ENCODE data around the gene SIRT6.
A peak's percentile ranks its signal among the peaks of the same experiment; 100 is the strongest.

Gene SIRT6

DNA sequence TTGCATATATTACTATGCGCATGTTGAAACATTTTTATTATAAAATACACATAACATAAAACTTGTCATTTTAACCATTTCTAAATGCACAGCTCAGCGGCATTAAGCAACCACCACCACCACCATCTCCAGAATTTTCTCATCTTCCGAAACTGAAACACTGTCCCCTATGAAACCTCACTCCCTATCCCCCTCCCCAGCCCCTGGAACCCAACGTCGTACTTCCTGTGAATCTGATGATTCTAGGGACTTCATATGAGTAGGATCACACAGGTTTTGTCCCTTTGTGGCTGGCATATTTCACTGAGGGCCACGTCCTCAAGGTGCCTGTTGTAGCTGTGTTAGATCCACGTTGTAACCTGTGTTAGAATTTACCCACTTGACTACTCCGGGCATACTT lies 57.7 kb downstream of the SIRT6 start:
- Histone ChIP-seq H3K4me1 (ENCODE audit: control insufficient read depth in 1 of 2, insufficient read depth in 2 of 2, low read length in 2 of 2) (peaks cover 7 to 30% of the 10 kb centered on the region in 2 donors), H3K27me3 (ENCODE audit: low read depth, low read length) (no peaks in the 10 kb centered on the region), H3K4me3 (ENCODE audit: low read depth in 1 of 2, low read length in 2 of 2) (peak overlapping the region; percentile 52 to 62), H3K9me3 (ENCODE audit: control insufficient read depth in 1 of 2, low read length in 2 of 2) (no peaks in the 10 kb centered on the region), H3K36me3 (ENCODE audit: control insufficient read depth in 1 of 2, insufficient read depth in 2 of 2, low read length in 2 of 2) (peaks cover 0 to 8% of the 10 kb centered on the region in 2 donors), H3K27ac (ENCODE audit: low read length) (peak overlapping the region; percentile 51)

Measured in muscle layer of duodenum (tissue), 2 donors.